Activated CD8-positive, alpha-beta memory T cell treated with anti-CD3 and anti-CD28 coated beads for 4 hours (primary cell): Measurements from ENCODE around the gene TMEM223.
A peak's percentile ranks its signal among the peaks of the same experiment; 100 is the strongest.
"Not testable (repeated sequence)": the region's sequence is repeated elsewhere in the genome, so short reads cannot be mapped to it uniquely, and the experiment has no call there.

ENCODE experiments used
- DNase-seq, 2 donors: peaks; one replicate each; pipeline ENCODE4 v3.0.0-alpha.2; 2020; ENCODE audit warnings: low read depth in 2 of 2

TMEM223 gene, protein sequence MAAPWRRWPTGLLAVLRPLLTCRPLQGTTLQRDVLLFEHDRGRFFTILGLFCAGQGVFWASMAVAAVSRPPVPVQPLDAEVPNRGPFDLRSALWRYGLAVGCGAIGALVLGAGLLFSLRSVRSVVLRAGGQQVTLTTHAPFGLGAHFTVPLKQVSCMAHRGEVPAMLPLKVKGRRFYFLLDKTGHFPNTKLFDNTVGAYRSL

GRCh38 chr11:62791501-62792201, at the start of gene TMEM223:
Gene TMEM223, minus strand, starts transcription at chr11:62792006. Its CDS starts 12 bp downstream, at chr11:62791994.
- peak; percentile 78 to 83 for DNase-seq

DNA sequence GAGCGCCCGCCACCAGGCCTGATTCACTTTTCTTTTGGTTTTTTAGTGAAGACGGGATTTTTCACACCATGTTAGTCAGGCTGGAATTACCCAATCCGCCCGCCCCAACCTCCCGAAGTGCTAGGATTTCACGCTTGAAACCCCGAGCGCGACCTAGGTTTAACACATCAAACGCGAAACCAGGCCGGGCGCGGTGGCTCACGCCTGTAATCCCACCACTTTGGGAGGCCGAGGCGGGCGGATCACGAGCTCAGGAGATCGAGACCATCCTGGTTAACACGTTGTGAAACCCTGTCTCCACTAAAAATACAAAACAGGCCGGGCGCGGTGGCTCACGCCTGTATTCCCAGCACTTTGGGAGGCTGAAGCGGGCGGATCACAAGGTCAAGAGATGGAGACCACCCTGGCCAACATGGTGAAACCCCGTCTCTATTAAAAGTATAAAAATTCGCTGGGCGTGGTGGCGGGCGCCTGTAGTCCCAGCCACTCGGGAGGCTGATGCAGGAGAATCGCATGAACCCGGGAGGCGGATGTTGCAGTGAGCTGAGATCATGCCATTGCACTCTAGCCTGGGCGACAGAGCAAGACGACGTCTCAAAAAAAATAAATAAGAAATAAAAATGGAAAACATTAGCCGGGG, 49.0 kb upstream of the TMEM223 start:
- peak; percentile 53 to 64 for DNase-seq

GRCh38 chr11:62839050-62839945, 47.5 kb upstream of the TMEM223 start, which contains the start of gene WDR74:
Gene WDR74, minus strand, starts transcription at chr11:62839590. Its CDS starts 20 bp downstream, at chr11:62839570.
- peak; percentile 80 to 90 for DNase-seq

DNA sequence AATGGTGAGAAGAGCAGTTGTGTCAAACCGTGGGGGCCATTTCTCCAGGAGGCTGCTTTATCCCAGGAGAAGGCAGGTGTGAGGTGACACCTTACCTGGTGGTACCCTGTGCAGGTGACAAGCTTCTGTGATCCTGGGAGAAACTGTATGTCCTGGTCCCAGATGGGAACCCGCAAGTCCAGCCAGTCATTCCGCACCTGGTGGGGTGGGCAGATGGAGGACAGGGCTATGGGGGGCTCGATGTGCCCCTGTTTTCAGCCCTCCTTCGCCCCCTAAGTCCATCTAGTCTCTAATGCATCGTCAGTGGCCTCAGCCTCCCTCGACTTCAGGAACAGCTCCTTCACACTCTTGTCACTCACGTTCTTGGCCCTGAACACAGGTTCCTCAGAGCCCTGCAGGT, 43.5 kb upstream of the TMEM223 start:
- no peak for DNase-seq

DNA sequence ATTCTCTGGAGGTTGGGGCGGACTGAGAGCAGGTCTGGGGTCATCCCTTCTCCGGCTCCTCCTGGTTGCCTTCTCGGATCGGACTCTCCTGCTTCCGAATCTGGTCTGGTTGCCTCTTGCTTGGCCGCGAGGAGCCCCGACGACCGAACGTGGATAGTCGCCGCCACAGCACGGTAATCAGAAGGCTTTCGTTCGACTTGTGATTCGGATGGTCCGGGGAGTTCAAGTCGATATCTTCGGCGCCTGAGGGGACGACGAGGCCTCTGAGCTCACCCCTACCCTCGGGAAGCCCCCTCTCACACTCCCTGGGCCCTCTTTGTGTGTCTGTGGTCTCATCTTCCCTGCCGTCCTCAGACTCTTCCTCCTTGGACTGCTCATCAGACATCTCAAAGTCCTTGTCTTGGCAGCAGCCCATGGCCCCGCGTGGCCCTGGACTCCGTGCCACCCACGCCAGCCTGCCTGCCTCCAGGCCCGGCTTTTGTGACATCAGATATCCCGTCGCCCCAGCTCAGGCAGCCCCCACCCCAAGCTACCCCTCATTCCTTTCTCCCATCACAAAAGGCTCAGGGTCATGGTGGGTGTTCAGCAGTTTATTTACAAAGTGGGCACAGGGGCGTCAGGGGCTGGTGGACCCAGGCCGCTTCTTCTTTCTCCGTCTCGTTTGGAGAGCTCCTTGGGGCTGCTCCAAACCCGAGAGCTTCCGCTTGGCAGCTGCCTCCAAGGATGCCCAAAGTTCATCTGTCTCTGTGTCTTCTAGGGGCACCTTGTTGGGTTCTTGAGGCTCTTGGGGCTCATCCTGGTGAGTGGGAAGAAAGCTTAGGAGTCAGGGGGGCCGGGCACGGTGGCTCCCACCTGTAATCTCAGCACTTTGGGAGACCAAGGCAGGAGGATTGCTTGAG, 40.8 kb upstream of the TMEM223 start, which contains the start of gene TEX54:
Gene TEX54, minus strand, starts transcription at position 506 of the 899 bp plus-strand sequence.
- DNase-seq: no peak

GRCh38 chr11:62831520-62832335, 39.9 kb upstream of the TMEM223 start, which contains the start of gene STX5:
Gene STX5, minus strand, starts transcription at chr11:62832051. Its CDS starts 808 bp downstream, at chr11:62831243.
- DNase-seq: peak; percentile 99

DNA sequence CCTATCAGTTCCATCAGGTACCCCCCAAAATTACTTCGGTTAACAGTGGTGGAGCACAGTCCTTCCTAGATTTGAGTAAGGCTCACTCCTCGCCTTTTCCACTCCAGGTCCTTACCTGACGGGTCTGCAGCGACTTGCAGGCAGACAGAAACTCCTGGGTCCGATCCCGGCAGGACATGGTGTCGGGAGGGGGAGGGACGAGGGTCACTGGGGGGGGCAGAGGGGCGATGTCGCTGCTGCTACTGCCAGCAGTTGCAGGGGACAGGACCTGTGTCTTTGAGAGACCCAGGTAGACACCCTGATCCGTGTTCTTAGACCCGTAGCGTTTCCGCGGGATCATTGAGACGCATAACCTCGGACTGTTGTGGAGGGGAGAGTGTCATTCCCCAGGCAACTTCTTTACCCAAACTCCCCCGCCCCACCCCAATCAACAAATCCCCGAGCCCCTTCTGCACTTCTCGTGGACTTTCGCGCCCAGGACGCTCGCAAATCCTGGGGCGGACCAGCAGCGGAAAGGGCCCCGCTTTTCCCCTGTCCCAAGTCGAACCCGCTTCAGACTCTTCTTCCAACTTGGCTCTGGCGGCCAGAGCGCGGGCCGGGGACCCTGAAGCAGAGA, 39.2 kb upstream of the TMEM223 start:
- no peak for DNase-seq

GRCh38 chr11:62828130-62828529, 36.3 kb upstream of the TMEM223 start:
- DNase-seq: not testable (repeated sequence)

DNA sequence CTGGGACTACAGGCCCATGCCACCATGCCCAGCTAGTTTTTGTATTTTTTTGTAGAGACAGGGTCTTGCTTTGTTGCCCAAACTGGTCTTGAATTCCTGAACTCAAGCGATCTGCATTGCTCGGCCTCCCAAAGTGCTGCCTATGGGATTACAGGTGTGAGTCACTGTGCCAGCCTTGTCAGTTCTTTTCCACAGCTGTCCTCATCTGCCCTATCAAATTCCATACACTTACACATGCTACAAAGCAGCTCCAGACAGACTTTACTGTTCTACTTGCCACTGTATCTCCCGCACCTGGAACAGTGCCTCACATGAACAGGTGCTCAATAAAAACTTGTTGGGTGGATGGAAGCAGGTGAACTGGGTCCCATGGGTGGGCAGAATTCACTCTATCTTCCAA, 31.9 kb upstream of the TMEM223 start:
- no peak for DNase-seq

GRCh38 chr11:62817129-62817528, 25.3 kb upstream of the TMEM223 start:
- DNase-seq: no peak

GRCh38 chr11:62816557-62816956, 24.8 kb upstream of the TMEM223 start:
- DNase-seq: no peak

- DNase-seq: no peak
These were observed 19.9 kb upstream of the TMEM223 start for GRCh38 chr11:62811659-62812058.

GRCh38 chr11:62810748-62811147, 18.9 kb upstream of the TMEM223 start:
- no peak for DNase-seq

- no peak for DNase-seq
These were observed 14.9 kb upstream of the TMEM223 start for GRCh38 chr11:62806611-62807121.

- DNase-seq: no peak
These were observed 14.2 kb upstream of the TMEM223 start for GRCh38 chr11:62805961-62806441.

- peak; percentile 87 for DNase-seq
These were observed 13.5 kb upstream of the TMEM223 start, which contains the start of gene NXF1 for GRCh38 chr11:62805076-62805892. Gene NXF1, minus strand, starts transcription at chr11:62805440. Its CDS starts 84 bp downstream, at chr11:62805356.

GRCh38 chr11:62804310-62805075, 12.7 kb upstream of the TMEM223 start:
- DNase-seq: no peak
